ENCODE results near the gene PEX7. TPM values are rescaled to one million over a fixed set of nuclear protein-coding genes. Genes with fewer than 3 reads are reported as not detected.
A peak's percentile ranks its signal among the peaks of the same experiment; 100 is the strongest.

The PEX7 gene
- total and polyA plus RNA-seq, 10 of the 15 experiments (the other 5 are each of a cell fraction or from before 2014, with no cell fraction given), result 0.58 to 12.4 (median 8.8) TPM

DNA sequence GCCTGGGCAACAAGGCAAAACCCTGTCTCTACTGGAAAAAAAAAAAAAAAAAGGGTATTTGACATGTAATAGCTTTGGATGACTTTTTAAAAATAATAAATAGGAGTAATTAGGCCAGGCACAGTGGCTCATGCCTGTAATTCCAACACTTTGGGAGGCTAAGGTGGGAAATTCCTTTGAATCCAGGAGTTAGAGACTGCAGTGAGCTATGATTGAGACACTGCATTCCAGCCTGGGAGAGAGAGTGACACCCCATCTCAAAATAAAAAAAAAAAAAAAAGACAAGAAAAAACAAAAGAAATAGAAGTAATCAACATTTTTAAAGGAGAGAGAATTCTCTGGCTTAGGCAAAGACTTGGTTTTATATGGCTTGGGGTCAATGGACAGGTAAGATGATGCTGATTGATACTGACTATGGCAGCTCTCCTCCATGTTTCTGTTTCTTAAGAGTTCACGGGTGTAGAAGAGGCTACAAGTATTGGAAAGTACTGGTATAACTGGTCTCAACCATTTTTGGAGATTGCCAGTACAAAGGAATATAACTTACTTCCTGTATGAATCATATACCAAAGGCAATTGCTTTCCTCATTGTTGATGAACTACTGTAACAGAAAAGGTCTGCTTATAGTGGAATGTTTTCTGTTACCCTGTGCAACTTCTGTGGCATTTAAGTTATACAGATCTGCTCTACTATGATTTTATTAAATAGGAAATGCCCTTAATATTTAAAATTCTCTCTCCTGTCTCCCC lies 40.2 kb upstream of the PEX7 start:
- peak overlapping the region; percentile 38 for H3K4me2 ChIP-seq (ENCODE audit: control insufficient read depth, insufficient read depth)
- H3K9me3 ChIP-seq (replicated peaks; ENCODE audit: control insufficient read depth, insufficient read depth, low read length), result no peaks in the 10 kb centered on the region
- H3K27ac ChIP-seq (ENCODE audit: control insufficient read depth, insufficient read depth), result peak overlapping the region; percentile 22; the same call in 1 of the 2 replicates
- in situ Hi-C loops (cut with MboI) (no loop called here), intact Hi-C loops (cut with micrococcal nuclease; ENCODE audit: unreplicated experiment) (no loop called here)
- no TSS peak for BruUV-seq (replicated peaks)
- H3K79me2 ChIP-seq (ENCODE audit: control insufficient read depth, insufficient read depth, low read length), result peaks cover 99% of the 10 kb centered on the region
- peaks cover 24% of the 10 kb centered on the region; the same call in 1 of the 2 replicates for H3K4me1 ChIP-seq (ENCODE audit: control insufficient read depth, insufficient read depth, low read length)
- H3K36me3 ChIP-seq (ENCODE audit: control insufficient read depth in 2 of 2, insufficient read depth in 2 of 2, low read length in 1 of 2), result peaks cover 4 to 12% of the 10 kb centered on the region in 2 experiments; a peak in 3 of 4 replicates
- H4K20me1 ChIP-seq (ENCODE audit: control insufficient read depth, insufficient read depth), result no peaks in the 10 kb centered on the region
- 83% methylated on average over 1 of the region's 1 CpG for WGBS (ENCODE audit: insufficient coverage, insufficient replicate concordance, low lambda C conversion rate, missing lambda C conversion rate)
- no peaks in the 10 kb centered on the region for H3K27me3 ChIP-seq (replicated peaks in 1 of 2; ENCODE audit: control insufficient read depth in 2 of 2, insufficient read depth in 2 of 2, low read length in 1 of 2)
- no peak overlapping the region for H2AFZ ChIP-seq (ENCODE audit: control insufficient read depth, low read depth, low read length)
- FAIRE-seq (no peak), ATAC-seq (no peak; the same call in 2 of the 3 replicates), DNase-seq (ENCODE audit: low read depth, low spot score) (no peak)
- ChIA-PET SMC1A (ENCODE audit: uncharacterized antibody, unreplicated experiment) (interaction anchor here (0.9 to 13.3 kb wide), 6 partner anchors 8 to 86 kb away, joined by 3 to 446 read pairs (median 115); partner anchors contain the start of gene MAP3K5), RAD21 (ENCODE audit: unreplicated experiment) (interaction anchor here (0.6 to 12.6 kb wide), 7 partner anchors 9 to 170 kb away, joined by 3 to 405 read pairs (median 9); partner anchors contain the start of gene MAP3K5), CTCF (interaction anchor here (0.7 to 2.4 kb wide), 6 partner anchors 9 to 138 kb away, joined by 3 to 13 read pairs (median 4); partner anchors contain the start of gene MAP3K5), POLR2A (interaction anchor here (0.6 to 1.6 kb wide), 7 partner anchors 8 to 42 kb away, joined by 3 to 12 read pairs (median 4); no protein-coding TSS in a partner anchor)
- no peak overlapping the region for H3K4me3 ChIP-seq
- no peak overlapping the region for H3K9ac ChIP-seq (ENCODE audit: control insufficient read depth, insufficient read depth, low read length)
- no peak for TF ChIP-seq SREBF2 (IDR thresholded peaks at IDR 0.05; ENCODE audit: low read length)
- TF ChIP-seq, protein P1, sequence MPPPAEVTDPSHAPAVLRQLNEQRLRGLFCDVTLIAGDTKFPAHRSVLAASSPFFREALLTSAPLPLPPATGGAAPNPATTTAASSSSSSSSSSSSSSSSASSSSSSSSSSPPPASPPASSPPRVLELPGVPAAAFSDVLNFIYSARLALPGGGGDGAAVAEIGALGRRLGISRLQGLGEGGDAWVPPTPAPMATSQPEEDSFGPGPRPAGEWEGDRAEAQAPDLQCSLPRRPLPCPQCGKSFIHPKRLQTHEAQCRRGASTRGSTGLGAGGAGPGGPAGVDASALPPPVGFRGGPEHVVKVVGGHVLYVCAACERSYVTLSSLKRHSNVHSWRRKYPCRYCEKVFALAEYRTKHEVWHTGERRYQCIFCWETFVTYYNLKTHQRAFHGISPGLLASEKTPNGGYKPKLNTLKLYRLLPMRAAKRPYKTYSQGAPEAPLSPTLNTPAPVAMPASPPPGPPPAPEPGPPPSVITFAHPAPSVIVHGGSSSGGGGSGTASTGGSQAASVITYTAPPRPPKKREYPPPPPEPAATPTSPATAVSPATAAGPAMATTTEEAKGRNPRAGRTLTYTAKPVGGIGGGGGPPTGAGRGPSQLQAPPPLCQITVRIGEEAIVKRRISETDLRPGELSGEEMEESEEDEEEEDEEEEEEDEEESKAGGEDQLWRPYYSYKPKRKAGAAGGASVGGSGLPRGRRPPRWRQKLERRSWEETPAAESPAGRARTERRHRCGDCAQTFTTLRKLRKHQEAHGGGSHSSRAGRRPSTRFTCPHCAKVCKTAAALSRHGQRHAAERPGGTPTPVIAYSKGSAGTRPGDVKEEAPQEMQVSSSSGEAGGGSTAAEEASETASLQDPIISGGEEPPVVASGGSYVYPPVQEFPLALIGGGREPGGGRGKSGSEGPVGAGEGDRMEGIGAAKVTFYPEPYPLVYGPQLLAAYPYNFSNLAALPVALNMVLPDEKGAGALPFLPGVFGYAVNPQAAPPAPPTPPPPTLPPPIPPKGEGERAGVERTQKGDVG (CRISPR knock-in tag; IDR thresholded peaks at IDR 0.05), result no peak
- TF ChIP-seq HDAC6 (IDR thresholded peaks at IDR 0.05; ENCODE audit: unreplicated experiment), result no peak
- TF ChIP-seq SUPT20H (IDR thresholded peaks at IDR 0.05; ENCODE audit: borderline replicate concordance, control insufficient read depth, low read depth, low read length), result no peak
- no peak for TF ChIP-seq ZNF207 (IDR thresholded peaks at IDR 0.05; ENCODE audit: borderline replicate concordance)
- no peak for TF ChIP-seq NBN (IDR thresholded peaks at IDR 0.05)
- no peak for TF ChIP-seq NFYB (IDR thresholded peaks at IDR 0.05; ENCODE audit: insufficient read depth, low read depth, low read length)
- no peak for TF ChIP-seq RAD51 (IDR thresholded peaks at IDR 0.05)
- no peak for TF ChIP-seq WRNIP1 (IDR thresholded peaks at IDR 0.05; ENCODE audit: borderline replicate concordance, low read depth, low read length)
- TF ChIP-seq, protein P2, sequence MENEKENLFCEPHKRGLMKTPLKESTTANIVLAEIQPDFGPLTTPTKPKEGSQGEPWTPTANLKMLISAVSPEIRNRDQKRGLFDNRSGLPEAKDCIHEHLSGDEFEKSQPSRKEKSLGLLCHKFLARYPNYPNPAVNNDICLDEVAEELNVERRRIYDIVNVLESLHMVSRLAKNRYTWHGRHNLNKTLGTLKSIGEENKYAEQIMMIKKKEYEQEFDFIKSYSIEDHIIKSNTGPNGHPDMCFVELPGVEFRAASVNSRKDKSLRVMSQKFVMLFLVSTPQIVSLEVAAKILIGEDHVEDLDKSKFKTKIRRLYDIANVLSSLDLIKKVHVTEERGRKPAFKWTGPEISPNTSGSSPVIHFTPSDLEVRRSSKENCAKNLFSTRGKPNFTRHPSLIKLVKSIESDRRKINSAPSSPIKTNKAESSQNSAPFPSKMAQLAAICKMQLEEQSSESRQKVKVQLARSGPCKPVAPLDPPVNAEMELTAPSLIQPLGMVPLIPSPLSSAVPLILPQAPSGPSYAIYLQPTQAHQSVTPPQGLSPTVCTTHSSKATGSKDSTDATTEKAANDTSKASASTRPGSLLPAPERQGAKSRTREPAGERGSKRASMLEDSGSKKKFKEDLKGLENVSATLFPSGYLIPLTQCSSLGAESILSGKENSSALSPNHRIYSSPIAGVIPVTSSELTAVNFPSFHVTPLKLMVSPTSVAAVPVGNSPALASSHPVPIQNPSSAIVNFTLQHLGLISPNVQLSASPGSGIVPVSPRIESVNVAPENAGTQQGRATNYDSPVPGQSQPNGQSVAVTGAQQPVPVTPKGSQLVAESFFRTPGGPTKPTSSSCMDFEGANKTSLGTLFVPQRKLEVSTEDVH (IDR thresholded peaks at IDR 0.05; ENCODE audit: low read depth, partially characterized antibody), result no peak
- TF ChIP-seq, protein P3, sequence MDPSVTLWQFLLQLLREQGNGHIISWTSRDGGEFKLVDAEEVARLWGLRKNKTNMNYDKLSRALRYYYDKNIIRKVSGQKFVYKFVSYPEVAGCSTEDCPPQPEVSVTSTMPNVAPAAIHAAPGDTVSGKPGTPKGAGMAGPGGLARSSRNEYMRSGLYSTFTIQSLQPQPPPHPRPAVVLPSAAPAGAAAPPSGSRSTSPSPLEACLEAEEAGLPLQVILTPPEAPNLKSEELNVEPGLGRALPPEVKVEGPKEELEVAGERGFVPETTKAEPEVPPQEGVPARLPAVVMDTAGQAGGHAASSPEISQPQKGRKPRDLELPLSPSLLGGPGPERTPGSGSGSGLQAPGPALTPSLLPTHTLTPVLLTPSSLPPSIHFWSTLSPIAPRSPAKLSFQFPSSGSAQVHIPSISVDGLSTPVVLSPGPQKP (IDR thresholded peaks at IDR 0.05; ENCODE audit: low read depth, low read length), result no peak
